Endothelial cell (in vitro differentiated cells): ENCODE data around the gene PDLIM3. TPM values are rescaled to one million over a fixed set of nuclear protein-coding genes. Genes with fewer than 3 reads are reported as not detected.
"Not testable (repeated sequence)": the region's sequence is repeated elsewhere in the genome, so short reads cannot be mapped to it uniquely, and the experiment has no call there.

Experiments used
- DNase-seq: peaks from one replicate; pipeline ENCODE4 v3.0.0; 2021; ENCODE audit warnings: low spot score
- H3K27ac Mint-ChIP-seq: one replicate; pipeline ENCODE4 v1.8.0; 2021; ENCODE audit warnings: mixed read lengths, inconsistent platforms; ENCODE audit not compliant: unreplicated experiment
- H3K27me3 Mint-ChIP-seq: one replicate; pipeline ENCODE4 v1.8.0; 2021; ENCODE audit warnings: mild to moderate bottlenecking, moderate library complexity, mixed read lengths, inconsistent platforms; ENCODE audit not compliant: unreplicated experiment
- H3K36me3 Mint-ChIP-seq: one replicate; pipeline ENCODE4 v1.8.0; 2021; ENCODE audit warnings: mild to moderate bottlenecking, low read depth, mixed read lengths, inconsistent platforms; ENCODE audit not compliant: unreplicated experiment
- H3K4me1 Mint-ChIP-seq: one replicate; pipeline ENCODE4 v1.8.0; 2021; ENCODE audit warnings: mild to moderate bottlenecking, mixed read lengths, inconsistent platforms; ENCODE audit not compliant: unreplicated experiment
- H3K4me3 Mint-ChIP-seq: one replicate; pipeline ENCODE4 v1.8.0; 2021; ENCODE audit warnings: mild to moderate bottlenecking, mixed read lengths, inconsistent platforms; ENCODE audit not compliant: unreplicated experiment
- H3K9me3 Mint-ChIP-seq: one replicate; pipeline ENCODE4 v1.8.0; 2021; ENCODE audit warnings: mixed read lengths, inconsistent platforms; ENCODE audit not compliant: unreplicated experiment
- total RNA-seq: library from RNA; stranded (reverse); fragmentation: NEBNext Ultra II Directional; extraction: Animal tissue kit (Norgen Biotek cat#: 25700); gene quantifications from one replicate; pipeline ENCODE4 v1.2.1, GENCODE V29; 2021; ENCODE audit not compliant: unreplicated experiment
- TF ChIP-seq, protein P1 (sequence below): fragments of 200-600 bp; sonication (generic); IDR thresholded peaks from one replicate; pipeline ENCODE4 v1.5.0; 2021; ENCODE audit warnings: antibody characterized with exemption; ENCODE audit not compliant: unreplicated experiment

Gene PDLIM3
- total RNA-seq, 1 donor from 2014 or later: 0.67 TPM

- TF ChIP-seq, protein P1, sequence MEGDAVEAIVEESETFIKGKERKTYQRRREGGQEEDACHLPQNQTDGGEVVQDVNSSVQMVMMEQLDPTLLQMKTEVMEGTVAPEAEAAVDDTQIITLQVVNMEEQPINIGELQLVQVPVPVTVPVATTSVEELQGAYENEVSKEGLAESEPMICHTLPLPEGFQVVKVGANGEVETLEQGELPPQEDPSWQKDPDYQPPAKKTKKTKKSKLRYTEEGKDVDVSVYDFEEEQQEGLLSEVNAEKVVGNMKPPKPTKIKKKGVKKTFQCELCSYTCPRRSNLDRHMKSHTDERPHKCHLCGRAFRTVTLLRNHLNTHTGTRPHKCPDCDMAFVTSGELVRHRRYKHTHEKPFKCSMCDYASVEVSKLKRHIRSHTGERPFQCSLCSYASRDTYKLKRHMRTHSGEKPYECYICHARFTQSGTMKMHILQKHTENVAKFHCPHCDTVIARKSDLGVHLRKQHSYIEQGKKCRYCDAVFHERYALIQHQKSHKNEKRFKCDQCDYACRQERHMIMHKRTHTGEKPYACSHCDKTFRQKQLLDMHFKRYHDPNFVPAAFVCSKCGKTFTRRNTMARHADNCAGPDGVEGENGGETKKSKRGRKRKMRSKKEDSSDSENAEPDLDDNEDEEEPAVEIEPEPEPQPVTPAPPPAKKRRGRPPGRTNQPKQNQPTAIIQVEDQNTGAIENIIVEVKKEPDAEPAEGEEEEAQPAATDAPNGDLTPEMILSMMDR: no peak
- peaks cover 4% of the 10 kb centered on the region for H3K27me3 Mint-ChIP-seq
Measured at GRCh38 chr4:185532293-185532692, 3.0 kb downstream of the PDLIM3 start.

DNA sequence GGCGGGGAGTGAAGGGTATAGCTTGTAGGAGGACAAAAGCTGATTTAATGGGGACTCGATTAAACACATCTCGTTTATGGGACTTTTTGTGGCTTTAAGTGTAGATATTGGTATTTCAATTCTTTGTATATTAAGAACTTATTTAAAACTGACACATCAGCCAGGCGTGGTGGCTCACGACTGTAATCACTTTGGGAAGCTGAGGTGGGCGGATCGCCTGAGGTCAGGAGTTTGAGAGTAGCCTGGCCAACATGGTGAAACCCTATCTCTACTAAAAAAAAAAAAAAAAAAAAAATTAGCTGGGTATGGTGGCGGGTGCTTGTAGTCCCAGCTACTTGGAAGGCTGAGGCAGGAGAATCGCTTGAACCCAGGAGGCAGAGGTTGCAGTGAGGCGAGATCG is 3.7 kb downstream of the PDLIM3 start:
- DNase-seq, H3K4me1 Mint-ChIP-seq, H3K27me3 Mint-ChIP-seq, H3K9me3 Mint-ChIP-seq, H3K36me3 Mint-ChIP-seq, H3K4me3 Mint-ChIP-seq, H3K27ac Mint-ChIP-seq: not testable (repeated sequence)

More at GRCh38 chr4:185532293-185532692, 3.0 kb downstream of the PDLIM3 start:
- Mint-ChIP-seq H3K4me3 (no peak overlapping the region), H3K9me3 (no peaks in the 10 kb centered on the region), H3K27ac (no peak overlapping the region), H3K4me1 (no peaks in the 10 kb centered on the region), H3K36me3 (no peaks in the 10 kb centered on the region)
- no peak for DNase-seq

DNA sequence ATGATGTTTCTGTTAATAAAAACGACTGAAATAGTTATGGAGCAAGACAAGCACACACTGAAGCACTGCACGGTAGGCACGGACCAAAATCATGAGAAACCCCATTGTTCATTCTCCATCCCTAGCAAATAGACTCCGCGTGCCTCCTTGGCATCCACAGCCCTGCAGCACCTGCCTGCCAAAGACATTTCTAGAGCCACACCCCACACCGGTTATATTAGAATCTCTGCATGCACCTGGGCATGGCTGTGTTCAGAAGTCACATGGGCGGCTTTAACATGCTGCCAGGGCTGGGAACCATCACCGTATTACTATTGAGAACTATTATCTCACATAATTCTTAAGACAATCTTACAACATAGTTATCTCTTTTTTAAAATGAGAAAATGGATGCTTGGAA is 5.9 kb downstream of the PDLIM3 start:
- H3K4me3 Mint-ChIP-seq: no peak overlapping the region
- no peaks in the 10 kb centered on the region for H3K4me1 Mint-ChIP-seq
- H3K27me3 Mint-ChIP-seq: no peaks in the 10 kb centered on the region
- H3K9me3 Mint-ChIP-seq: no peaks in the 10 kb centered on the region
- DNase-seq: no peak
- H3K36me3 Mint-ChIP-seq: no peaks in the 10 kb centered on the region
- no peak overlapping the region for H3K27ac Mint-ChIP-seq
- TF ChIP-seq, protein P1: no peak

DNA sequence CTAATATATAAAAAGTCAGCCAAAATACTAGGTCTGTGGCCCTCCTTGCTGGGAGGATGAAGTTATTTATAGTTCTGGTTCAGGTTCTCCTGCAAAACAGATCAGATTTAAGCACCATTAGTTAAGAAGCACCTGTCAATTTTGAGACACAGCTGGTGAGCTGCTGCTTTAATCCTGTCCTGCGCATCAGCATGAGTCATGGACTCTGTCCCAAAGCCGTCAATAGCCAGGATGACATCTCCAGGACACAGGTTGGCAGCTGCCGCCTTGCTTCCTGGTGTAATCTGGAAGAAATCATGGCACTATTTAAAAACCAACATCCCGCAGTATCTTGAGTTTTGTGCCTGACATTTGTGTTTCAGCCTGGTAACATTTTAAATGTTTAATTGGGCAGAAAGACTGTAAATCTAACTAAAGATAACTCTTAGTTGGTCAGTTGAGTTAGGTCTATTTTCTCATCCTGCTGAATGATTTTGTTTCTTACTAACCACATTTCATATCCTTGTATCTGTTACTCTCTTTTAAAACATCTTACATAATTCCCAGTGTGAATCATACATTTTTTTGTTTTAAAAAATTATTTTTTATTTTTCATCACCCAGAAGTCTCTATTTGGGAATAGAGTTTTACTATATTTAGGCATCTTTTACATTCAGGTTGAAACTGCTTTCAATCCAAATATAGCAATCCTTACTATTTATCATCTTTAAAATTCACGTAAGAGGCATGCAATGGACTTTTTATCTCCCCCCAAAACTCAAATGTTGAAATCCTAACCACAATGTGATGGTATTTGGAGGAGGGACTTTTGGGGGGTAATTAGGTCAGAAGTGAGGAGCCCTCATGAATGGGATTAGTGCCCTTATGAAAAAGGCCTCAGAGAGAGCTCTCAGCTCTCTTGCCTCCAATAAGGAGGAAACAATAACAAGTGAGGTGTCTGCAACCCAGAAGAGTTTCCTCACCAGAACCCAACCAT is 10.1 kb downstream of the PDLIM3 start:
- TF ChIP-seq, protein P1: no peak
- H3K27me3 Mint-ChIP-seq: no peaks in the 10 kb centered on the region
- H3K36me3 Mint-ChIP-seq: no peaks in the 10 kb centered on the region
- DNase-seq: no peak
- H3K27ac Mint-ChIP-seq: no peak overlapping the region
- H3K4me3 Mint-ChIP-seq: no peak overlapping the region
- H3K9me3 Mint-ChIP-seq: no peaks in the 10 kb centered on the region
- H3K4me1 Mint-ChIP-seq: no peaks in the 10 kb centered on the region

GRCh38 chr4:185523862-185524261 is 11.4 kb downstream of the PDLIM3 start:
- DNase-seq: no peak
- no peak overlapping the region for H3K27ac Mint-ChIP-seq
- H3K27me3 Mint-ChIP-seq: no peaks in the 10 kb centered on the region
- no peaks in the 10 kb centered on the region for H3K36me3 Mint-ChIP-seq
- TF ChIP-seq, protein P1: no peak
- no peak overlapping the region for H3K4me3 Mint-ChIP-seq
- no peaks in the 10 kb centered on the region for H3K4me1 Mint-ChIP-seq
- no peaks in the 10 kb centered on the region for H3K9me3 Mint-ChIP-seq
